WTC11 (cell line): ENCODE data around the gene RPTOR. TPM values are rescaled to one million over a fixed set of nuclear protein-coding genes. Genes with fewer than 3 reads are reported as not detected.

ENCODE experiments used
- ATAC-seq: fragments of 200-7000 bp; cut with Tn5 transposase; 2 replicates; pipeline ENCODE4 v1.10.0; 2021; ENCODE audit warnings: mild to moderate bottlenecking, moderate library complexity
- CTCF ChIA-PET: fragments of 300-600 bp; sonication (Branson Sonifier 250); formaldehyde crosslinking; loops from one replicate; lab custom pipeline; 2021; ENCODE audit warnings: antibody characterized with exemption; lab: Charles Lee
- POLR2A ChIA-PET: fragments of 350-600 bp; sonication (Branson Sonifier 250); formaldehyde crosslinking; loops from one replicate; lab custom pipeline; 2021; ENCODE audit warnings: antibody characterized with exemption; lab: Charles Lee
- DNase-seq: peaks from one replicate; pipeline ENCODE4 v3.0.0; 2021; ENCODE audit warnings: low spot score
- H3K27ac Mint-ChIP-seq: 2 replicates; pipeline ENCODE4 v1.8.0; 2021; ENCODE audit warnings: mixed read lengths
- H3K27me3 Mint-ChIP-seq: 2 replicates; pipeline ENCODE4 v1.8.0; 2021; ENCODE audit warnings: low read depth, mild to moderate bottlenecking, moderate library complexity, mixed read lengths
- H3K36me3 Mint-ChIP-seq: 2 replicates; pipeline ENCODE4 v1.8.0; 2021; ENCODE audit warnings: mixed read lengths
- H3K4me1 Mint-ChIP-seq: 2 replicates; pipeline ENCODE4 v1.8.0; 2022; ENCODE audit warnings: mixed read lengths
- H3K4me3 Mint-ChIP-seq: 2 replicates; pipeline ENCODE4 v1.8.0; 2021; ENCODE audit warnings: mild to moderate bottlenecking, moderate library complexity, mixed read lengths
- H3K9me3 Mint-ChIP-seq: 2 replicates; pipeline ENCODE4 v1.8.0; 2021; ENCODE audit warnings: mixed read lengths
- ETV6 ChIP-seq: sonication (generic); formaldehyde crosslinking; IDR thresholded peaks from 2 replicates; pipeline ENCODE4 v1.8.1; 2022; ENCODE audit warnings: mild to moderate bottlenecking, missing genetic modification reagents
- FOXK1 ChIP-seq: sonication (generic); formaldehyde crosslinking; IDR thresholded peaks from 2 replicates; pipeline ENCODE4 v1.8.0; 2022; ENCODE audit warnings: mild to moderate bottlenecking, moderate library complexity, missing genetic modification reagents
- GABPB1 ChIP-seq: sonication (generic); formaldehyde crosslinking; IDR thresholded peaks from 2 replicates; pipeline ENCODE4 v1.8.1; 2023; ENCODE audit warnings: mild to moderate bottlenecking, missing genetic modification reagents
- GTF2I ChIP-seq: fragments of 250-450 bp; sonication (Bioruptor Pico); conservative IDR thresholded peaks from 2 replicates; pipeline ENCODE4 v1.4.0; 2021; ENCODE audit warnings: mild to moderate bottlenecking
- MXD4 ChIP-seq: fragments of 250-450 bp; sonication (Bioruptor Pico); IDR thresholded peaks from 2 replicates; pipeline ENCODE4 v1.8.0; 2021; ENCODE audit warnings: mild to moderate bottlenecking, moderate library complexity, borderline replicate concordance
- NR2C2 ChIP-seq: sonication (generic); formaldehyde crosslinking; IDR thresholded peaks from 2 replicates; pipeline ENCODE4 v1.8.0; 2022; ENCODE audit warnings: mild to moderate bottlenecking, missing genetic modification reagents
- NR3C1 ChIP-seq: sonication (generic); formaldehyde crosslinking; conservative IDR thresholded peaks from 2 replicates; pipeline ENCODE4 v1.8.1; 2023; ENCODE audit warnings: low read depth, mild to moderate bottlenecking, missing genetic modification reagents
- SOX15 ChIP-seq: fragments of 250-450 bp; sonication (Bioruptor Pico); IDR thresholded peaks from 2 replicates; pipeline ENCODE4 v1.9.0; 2021; ENCODE audit warnings: mild to moderate bottlenecking
- SP1 ChIP-seq: sonication (generic); formaldehyde crosslinking; conservative IDR thresholded peaks from 2 replicates; pipeline ENCODE4 v1.8.1; 2022; ENCODE audit warnings: missing genetic modification reagents
- TEAD4 ChIP-seq: sonication (generic); formaldehyde crosslinking; IDR thresholded peaks from 2 replicates; pipeline ENCODE4 v1.8.0; 2022; ENCODE audit warnings: mild to moderate bottlenecking, missing genetic modification reagents
- TP53 ChIP-seq: sonication (generic); formaldehyde crosslinking; IDR thresholded peaks from 2 replicates; pipeline ENCODE4 v1.8.1; 2023; ENCODE audit warnings: mild to moderate bottlenecking, missing genetic modification reagents
- ZNF232 ChIP-seq: sonication (generic); formaldehyde crosslinking; IDR thresholded peaks from 2 replicates; pipeline ENCODE4 v1.8.0; 2022; ENCODE audit warnings: mild to moderate bottlenecking, missing genetic modification reagents
- ZNF416 ChIP-seq: fragments of 250-450 bp; sonication (Bioruptor Pico); IDR thresholded peaks from 2 replicates; pipeline ENCODE4 v1.9.0; 2021; ENCODE audit warnings: mild to moderate bottlenecking, inconsistent platforms
- total RNA-seq: library from RNA; stranded (reverse); gene quantifications from 3 replicates; pipeline ENCODE4 v1.2.3, GENCODE V29; 2021
- TF ChIP-seq, protein P1 (sequence below): sonication (generic); formaldehyde crosslinking; IDR thresholded peaks from 2 replicates; pipeline ENCODE4 v1.8.0; 2023; ENCODE audit warnings: mild to moderate bottlenecking, missing genetic modification reagents
- TF ChIP-seq, protein P2 (sequence below): sonication (generic); formaldehyde crosslinking; IDR thresholded peaks from 2 replicates; pipeline ENCODE4 v1.8.1; 2022; ENCODE audit warnings: mild to moderate bottlenecking, moderate library complexity, missing genetic modification reagents
- TF ChIP-seq, protein P3 (sequence below): sonication (generic); formaldehyde crosslinking; IDR thresholded peaks from 2 replicates; pipeline ENCODE4 v1.8.1; 2022; ENCODE audit warnings: missing genetic modification reagents, borderline replicate concordance
- TF ChIP-seq, protein P4 (sequence below): fragments of 250-450 bp; sonication (Bioruptor Pico); IDR thresholded peaks from 2 replicates; pipeline ENCODE4 v2.1.2; 2022; ENCODE audit warnings: mild to moderate bottlenecking, moderate library complexity
- TF ChIP-seq, protein P5 (sequence below): sonication (generic); formaldehyde crosslinking; IDR thresholded peaks from 2 replicates; pipeline ENCODE4 v1.8.1; 2022; ENCODE audit warnings: mild to moderate bottlenecking, missing genetic modification reagents, moderate library complexity, borderline replicate concordance
- TF ChIP-seq, protein P6 (sequence below): fragments of 250-450 bp; sonication (Bioruptor Pico); conservative IDR thresholded peaks from 2 replicates; pipeline ENCODE4 v1.9.0; 2021; ENCODE audit warnings: mild to moderate bottlenecking
- TF ChIP-seq, protein P7 (sequence below): sonication (generic); formaldehyde crosslinking; IDR thresholded peaks from 2 replicates; pipeline ENCODE4 v1.8.1; 2023; ENCODE audit warnings: mild to moderate bottlenecking, missing genetic modification reagents, moderate library complexity

RPTOR gene
- total RNA-seq, 1 experiment from 2014 or later = 41.0 TPM

DNA sequence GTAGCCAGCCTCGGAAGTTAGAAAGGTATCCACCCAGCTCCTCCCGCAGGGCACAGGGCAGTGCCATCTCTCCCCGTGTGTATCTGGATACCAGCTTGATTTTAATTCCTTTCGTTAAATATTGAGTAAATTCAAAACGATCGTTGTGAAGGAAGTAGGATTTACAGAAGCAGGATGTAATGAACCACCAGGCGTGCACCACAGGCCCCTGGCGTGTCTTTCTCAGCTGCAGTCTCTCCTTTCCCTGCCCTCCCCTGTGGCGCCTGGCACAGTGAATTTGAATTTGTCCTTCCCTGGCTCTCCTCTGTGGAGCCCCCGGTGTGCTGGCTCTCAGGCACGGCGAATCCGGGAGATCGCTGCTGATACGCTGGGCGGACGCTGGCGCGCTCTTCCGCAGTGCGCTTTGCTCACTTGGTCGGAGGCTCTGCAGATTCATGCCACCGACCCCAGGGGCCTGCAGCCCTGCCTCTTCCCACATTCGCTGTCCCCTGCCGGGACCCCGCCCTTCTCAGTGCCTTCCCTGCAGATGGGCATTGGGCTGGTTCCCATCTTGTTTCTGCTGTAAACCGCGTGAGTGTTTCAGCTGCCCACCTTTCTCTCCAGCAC is 164.6 kb downstream of the RPTOR start (continued):
- TF ChIP-seq, protein P1, sequence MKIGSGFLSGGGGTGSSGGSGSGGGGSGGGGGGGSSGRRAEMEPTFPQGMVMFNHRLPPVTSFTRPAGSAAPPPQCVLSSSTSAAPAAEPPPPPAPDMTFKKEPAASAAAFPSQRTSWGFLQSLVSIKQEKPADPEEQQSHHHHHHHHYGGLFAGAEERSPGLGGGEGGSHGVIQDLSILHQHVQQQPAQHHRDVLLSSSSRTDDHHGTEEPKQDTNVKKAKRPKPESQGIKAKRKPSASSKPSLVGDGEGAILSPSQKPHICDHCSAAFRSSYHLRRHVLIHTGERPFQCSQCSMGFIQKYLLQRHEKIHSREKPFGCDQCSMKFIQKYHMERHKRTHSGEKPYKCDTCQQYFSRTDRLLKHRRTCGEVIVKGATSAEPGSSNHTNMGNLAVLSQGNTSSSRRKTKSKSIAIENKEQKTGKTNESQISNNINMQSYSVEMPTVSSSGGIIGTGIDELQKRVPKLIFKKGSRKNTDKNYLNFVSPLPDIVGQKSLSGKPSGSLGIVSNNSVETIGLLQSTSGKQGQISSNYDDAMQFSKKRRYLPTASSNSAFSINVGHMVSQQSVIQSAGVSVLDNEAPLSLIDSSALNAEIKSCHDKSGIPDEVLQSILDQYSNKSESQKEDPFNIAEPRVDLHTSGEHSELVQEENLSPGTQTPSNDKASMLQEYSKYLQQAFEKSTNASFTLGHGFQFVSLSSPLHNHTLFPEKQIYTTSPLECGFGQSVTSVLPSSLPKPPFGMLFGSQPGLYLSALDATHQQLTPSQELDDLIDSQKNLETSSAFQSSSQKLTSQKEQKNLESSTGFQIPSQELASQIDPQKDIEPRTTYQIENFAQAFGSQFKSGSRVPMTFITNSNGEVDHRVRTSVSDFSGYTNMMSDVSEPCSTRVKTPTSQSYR = no peak
- TF ChIP-seq, protein P2, sequence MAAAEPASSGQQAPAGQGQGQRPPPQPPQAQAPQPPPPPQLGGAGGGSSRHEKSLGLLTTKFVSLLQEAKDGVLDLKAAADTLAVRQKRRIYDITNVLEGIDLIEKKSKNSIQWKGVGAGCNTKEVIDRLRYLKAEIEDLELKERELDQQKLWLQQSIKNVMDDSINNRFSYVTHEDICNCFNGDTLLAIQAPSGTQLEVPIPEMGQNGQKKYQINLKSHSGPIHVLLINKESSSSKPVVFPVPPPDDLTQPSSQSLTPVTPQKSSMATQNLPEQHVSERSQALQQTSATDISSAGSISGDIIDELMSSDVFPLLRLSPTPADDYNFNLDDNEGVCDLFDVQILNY (CRISPR knock-in tag) = no peak
- TF ChIP-seq GTF2I (CRISPR knock-in tag) = no peak
- TF ChIP-seq TP53 (CRISPR knock-in tag) = no peak
- TF ChIP-seq NR3C1 = no peak
- no peak for TF ChIP-seq ZNF416 (CRISPR knock-in tag)
- TF ChIP-seq SP1 = no peak

DNA sequence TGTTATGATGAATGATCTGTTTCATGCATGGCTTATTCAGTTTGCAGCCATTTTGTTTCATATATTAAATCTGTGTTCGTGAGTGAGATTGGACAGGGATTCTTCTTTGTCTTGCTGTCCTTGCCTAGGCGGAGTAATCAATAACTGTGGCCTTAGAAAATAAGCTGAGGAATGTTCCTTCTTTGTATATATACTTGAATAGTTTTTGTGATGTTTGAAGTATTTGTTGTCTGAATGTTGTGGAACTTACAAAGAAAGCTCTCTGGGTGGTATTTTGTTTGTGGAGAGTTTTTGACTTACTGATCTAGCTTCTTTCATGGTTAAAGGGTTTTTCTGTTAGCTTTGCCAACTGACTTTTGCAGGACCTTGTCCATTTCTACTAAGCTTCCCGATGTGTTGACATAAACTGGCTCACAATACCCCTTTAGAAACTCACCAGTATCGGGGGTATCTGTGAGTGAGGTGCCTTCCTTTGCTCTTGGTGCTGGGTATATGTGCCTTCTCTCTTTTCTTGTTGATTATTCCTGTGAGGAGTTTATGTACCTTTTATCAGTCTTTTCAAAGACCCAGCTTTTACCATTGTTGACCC is 166.2 kb downstream of the RPTOR start:
- H3K27me3 Mint-ChIP-seq = no peaks in the 10 kb centered on the region
- ChIA-PET CTCF (interaction anchor here (0.5 kb wide), 1 partner anchor 105 kb away, joined by 4 read pairs; no protein-coding TSS in a partner anchor), POLR2A (no interaction called here)
- H3K36me3 Mint-ChIP-seq = no peaks in the 10 kb centered on the region
- H3K27ac Mint-ChIP-seq = peak overlapping the region; percentile 1; the same call in 1 of the 2 replicates
- no peak overlapping the region for H3K4me3 Mint-ChIP-seq
- ATAC-seq (no peak), DNase-seq (no peak)
- H3K4me1 Mint-ChIP-seq = peaks cover 36% of the 10 kb centered on the region
- peaks cover 2% of the 10 kb centered on the region; the same call in 1 of the 2 replicates for H3K9me3 Mint-ChIP-seq
- no peak for TF ChIP-seq MXD4
- TF ChIP-seq, protein P3, sequence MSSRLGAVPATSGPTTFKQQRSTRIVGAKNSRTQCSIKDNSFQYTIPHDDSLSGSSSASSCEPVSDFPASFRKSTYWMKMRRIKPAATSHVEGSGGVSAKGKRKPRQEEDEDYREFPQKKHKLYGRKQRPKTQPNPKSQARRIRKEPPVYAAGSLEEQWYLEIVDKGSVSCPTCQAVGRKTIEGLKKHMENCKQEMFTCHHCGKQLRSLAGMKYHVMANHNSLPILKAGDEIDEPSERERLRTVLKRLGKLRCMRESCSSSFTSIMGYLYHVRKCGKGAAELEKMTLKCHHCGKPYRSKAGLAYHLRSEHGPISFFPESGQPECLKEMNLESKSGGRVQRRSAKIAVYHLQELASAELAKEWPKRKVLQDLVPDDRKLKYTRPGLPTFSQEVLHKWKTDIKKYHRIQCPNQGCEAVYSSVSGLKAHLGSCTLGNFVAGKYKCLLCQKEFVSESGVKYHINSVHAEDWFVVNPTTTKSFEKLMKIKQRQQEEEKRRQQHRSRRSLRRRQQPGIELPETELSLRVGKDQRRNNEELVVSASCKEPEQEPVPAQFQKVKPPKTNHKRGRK = no peak
- TF ChIP-seq, protein P4, sequence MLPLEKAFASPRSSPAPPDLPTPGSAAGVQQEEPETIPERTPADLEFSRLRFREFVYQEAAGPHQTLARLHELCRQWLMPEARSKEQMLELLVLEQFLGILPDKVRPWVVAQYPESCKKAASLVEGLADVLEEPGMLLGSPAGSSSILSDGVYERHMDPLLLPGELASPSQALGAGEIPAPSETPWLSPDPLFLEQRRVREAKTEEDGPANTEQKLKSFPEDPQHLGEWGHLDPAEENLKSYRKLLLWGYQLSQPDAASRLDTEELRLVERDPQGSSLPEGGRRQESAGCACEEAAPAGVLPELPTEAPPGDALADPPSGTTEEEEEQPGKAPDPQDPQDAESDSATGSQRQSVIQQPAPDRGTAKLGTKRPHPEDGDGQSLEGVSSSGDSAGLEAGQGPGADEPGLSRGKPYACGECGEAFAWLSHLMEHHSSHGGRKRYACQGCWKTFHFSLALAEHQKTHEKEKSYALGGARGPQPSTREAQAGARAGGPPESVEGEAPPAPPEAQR = no peak

DNA sequence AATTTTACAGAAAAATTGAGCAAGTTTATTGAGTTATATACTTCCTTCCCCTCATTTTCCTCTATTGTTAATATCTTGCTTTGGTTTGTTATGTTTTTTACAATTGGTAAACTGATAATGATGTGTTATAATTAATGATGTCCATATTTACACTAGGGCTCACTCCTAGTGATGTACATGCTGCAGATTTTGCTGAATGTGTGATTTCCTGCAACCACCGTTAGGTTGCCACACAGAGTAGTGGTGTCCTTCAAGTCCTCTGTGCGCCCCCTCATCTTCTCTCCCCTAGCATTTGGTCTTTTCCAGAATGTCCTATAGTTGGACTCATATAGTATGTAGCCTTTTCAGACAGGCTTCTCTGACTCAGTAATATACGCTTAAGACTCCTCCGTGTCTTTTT is 167.5 kb downstream of the RPTOR start:
- no peak for ATAC-seq
- no peak for TF ChIP-seq SOX15 (CRISPR knock-in tag)
- no peak for DNase-seq
- CTCF ChIA-PET = no interaction called here
- Mint-ChIP-seq H3K27me3 (no peaks in the 10 kb centered on the region), H3K9me3 (peaks cover 3% of the 10 kb centered on the region; the same call in 1 of the 2 replicates), H3K27ac (no peak overlapping the region), H3K36me3 (no peaks in the 10 kb centered on the region), H3K4me1 (peaks cover 36% of the 10 kb centered on the region), H3K4me3 (no peak overlapping the region)
- POLR2A ChIA-PET = no interaction called here

DNA sequence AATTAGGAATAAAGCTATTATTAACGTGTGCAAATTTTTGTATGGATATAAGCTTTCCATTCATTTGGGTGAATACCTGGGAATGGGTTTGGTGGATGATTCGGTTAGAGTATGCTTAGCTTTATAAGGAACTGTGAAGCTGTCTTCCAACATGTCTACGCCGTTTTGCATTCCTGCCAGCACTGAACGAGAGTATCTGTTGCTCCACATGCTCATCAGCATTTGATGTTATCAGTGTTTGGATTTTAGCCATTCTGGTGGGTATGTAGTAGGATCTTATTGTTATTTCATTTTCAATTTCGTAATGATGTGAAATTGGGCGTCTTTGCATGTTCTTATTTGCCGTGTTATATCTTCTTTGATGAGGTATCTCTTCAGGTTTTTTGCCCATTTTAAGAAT is 168.0 kb downstream of the RPTOR start:
- no peak for DNase-seq
- no peaks in the 10 kb centered on the region for H3K36me3 Mint-ChIP-seq
- peaks cover 38% of the 10 kb centered on the region for H3K4me1 Mint-ChIP-seq
- ChIA-PET CTCF (no interaction called here), POLR2A (no interaction called here)
- no peaks in the 10 kb centered on the region for H3K27me3 Mint-ChIP-seq
- ATAC-seq = no peak
- no peak overlapping the region for H3K4me3 Mint-ChIP-seq
- H3K9me3 Mint-ChIP-seq = peaks cover 3% of the 10 kb centered on the region; the same call in 1 of the 2 replicates
- H3K27ac Mint-ChIP-seq = peak overlapping the region; percentile 48
- no peak for TF ChIP-seq ZNF232 (CRISPR knock-in tag)
- TF ChIP-seq, protein P5, sequence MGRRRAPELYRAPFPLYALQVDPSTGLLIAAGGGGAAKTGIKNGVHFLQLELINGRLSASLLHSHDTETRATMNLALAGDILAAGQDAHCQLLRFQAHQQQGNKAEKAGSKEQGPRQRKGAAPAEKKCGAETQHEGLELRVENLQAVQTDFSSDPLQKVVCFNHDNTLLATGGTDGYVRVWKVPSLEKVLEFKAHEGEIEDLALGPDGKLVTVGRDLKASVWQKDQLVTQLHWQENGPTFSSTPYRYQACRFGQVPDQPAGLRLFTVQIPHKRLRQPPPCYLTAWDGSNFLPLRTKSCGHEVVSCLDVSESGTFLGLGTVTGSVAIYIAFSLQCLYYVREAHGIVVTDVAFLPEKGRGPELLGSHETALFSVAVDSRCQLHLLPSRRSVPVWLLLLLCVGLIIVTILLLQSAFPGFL = no peak
- no peak for TF ChIP-seq ETV6 (CRISPR knock-in tag)
- TF ChIP-seq NR2C2 (CRISPR knock-in tag) = no peak
- TF ChIP-seq TEAD4 = no peak
- no peak for TF ChIP-seq FOXK1 (CRISPR knock-in tag)
- TF ChIP-seq, protein P6, sequence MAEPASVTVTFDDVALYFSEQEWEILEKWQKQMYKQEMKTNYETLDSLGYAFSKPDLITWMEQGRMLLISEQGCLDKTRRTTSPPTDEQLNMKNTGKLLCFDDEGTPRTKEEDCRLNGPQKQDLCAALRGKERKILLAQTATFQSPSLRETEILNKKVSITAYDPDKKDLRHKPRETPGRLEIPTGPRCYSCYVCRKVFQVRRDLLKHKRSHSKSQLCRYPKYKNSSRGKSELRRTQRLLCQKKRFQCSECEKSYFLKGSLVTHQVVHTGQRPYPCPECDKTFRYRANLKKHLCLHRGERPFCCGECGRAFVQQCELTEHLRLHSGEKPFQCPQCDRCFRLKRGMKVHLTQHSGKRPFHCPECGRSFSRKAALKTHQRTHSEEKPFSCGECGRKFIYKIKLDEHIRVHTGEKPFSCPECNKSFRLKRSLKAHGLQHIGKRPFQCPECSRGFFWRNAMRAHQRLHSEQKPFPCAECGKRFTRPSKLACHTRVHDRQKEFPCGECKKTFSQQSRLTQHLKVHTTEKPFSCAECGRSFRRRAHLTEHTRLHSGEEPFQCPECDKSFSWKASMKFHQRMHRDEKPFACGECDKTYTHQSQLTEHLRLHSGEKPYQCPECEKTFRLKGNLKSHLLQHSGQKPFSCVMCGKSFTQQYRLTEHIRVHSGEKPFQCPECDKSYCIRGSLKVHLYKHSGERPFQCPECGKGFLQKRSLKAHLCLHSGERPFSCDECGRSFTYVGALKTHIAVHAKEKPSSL (CRISPR knock-in tag) = no peak
- no peak for TF ChIP-seq ZNF416 (CRISPR knock-in tag)
- TF ChIP-seq, protein P7, sequence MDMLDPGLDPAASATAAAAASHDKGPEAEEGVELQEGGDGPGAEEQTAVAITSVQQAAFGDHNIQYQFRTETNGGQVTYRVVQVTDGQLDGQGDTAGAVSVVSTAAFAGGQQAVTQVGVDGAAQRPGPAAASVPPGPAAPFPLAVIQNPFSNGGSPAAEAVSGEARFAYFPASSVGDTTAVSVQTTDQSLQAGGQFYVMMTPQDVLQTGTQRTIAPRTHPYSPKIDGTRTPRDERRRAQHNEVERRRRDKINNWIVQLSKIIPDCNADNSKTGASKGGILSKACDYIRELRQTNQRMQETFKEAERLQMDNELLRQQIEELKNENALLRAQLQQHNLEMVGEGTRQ (CRISPR knock-in tag) = no peak
- no peak for TF ChIP-seq GABPB1 (CRISPR knock-in tag)
